HepG2 (cell line): Measurements from ENCODE around the gene ZNF691.

Experiments used
- ADNP ChIP-seq: sonication (generic); formaldehyde crosslinking; IDR thresholded peaks from 2 replicates; pipeline ENCODE4 v1.4.0; 2020; ENCODE audit warnings: missing genetic modification reagents
- CTCF ChIP-seq: sonication (generic); formaldehyde crosslinking; IDR thresholded peaks from 2 replicates; pipeline ENCODE4 v1.5.0; 2020; ENCODE audit warnings: mild to moderate bottlenecking, missing genetic modification reagents, moderate library complexity
- FOSL1 ChIP-seq: sonication (generic); formaldehyde crosslinking; IDR thresholded peaks from 2 replicates; pipeline ENCODE4 v1.9.0; 2021; ENCODE audit warnings: missing genetic modification reagents, borderline replicate concordance
- KAT7 ChIP-seq: IDR thresholded peaks from 2 replicates; pipeline ENCODE4 v1.6.1; 2018; ENCODE audit warnings: borderline replicate concordance, missing compliant biosample characterization
- MTA3 ChIP-seq: sonication (generic); formaldehyde crosslinking; IDR thresholded peaks from 2 replicates; pipeline ENCODE4 v1.4.0; 2020; ENCODE audit warnings: missing genetic modification reagents
- NFYC ChIP-seq: IDR thresholded peaks from 2 replicates; pipeline ENCODE4 v1.6.1; 2016; ENCODE audit warnings: missing genetic modification reagents, missing compliant biosample characterization
- PREB ChIP-seq: sonication (generic); formaldehyde crosslinking; IDR thresholded peaks from 2 replicates; pipeline ENCODE4 v1.4.0; 2020; ENCODE audit warnings: missing genetic modification reagents
- SMAD1 ChIP-seq: sonication (generic); formaldehyde crosslinking; IDR thresholded peaks from 2 replicates; pipeline ENCODE4 v1.4.0; 2020; ENCODE audit warnings: missing genetic modification reagents, low read depth, mild to moderate bottlenecking, borderline replicate concordance
- ZFP91 ChIP-seq: sonication (generic); formaldehyde crosslinking; IDR thresholded peaks from 2 replicates; pipeline ENCODE4 v1.9.0; 2022; ENCODE audit warnings: missing genetic modification reagents, mild to moderate bottlenecking, borderline replicate concordance
- ZKSCAN5 ChIP-seq: sonication (generic); formaldehyde crosslinking; IDR thresholded peaks from 2 replicates; pipeline ENCODE4 v1.5.1; 2020; ENCODE audit warnings: mild to moderate bottlenecking, missing genetic modification reagents
- ZNF263 ChIP-seq: sonication (generic); formaldehyde crosslinking; IDR thresholded peaks from 2 replicates; pipeline ENCODE4 v1.4.0; 2020; ENCODE audit warnings: missing genetic modification reagents

GRCh38 chr1:42821690-42822089, 24.7 kb upstream of the ZNF691 start:
- TF ChIP-seq SMAD1 (CRISPR knock-in tag) (no peak), MTA3 (no peak), ADNP (CRISPR knock-in tag) (no peak), NFYC (CRISPR knock-in tag) (no peak), CTCF (CRISPR knock-in tag) (no peak), ZFP91 (CRISPR knock-in tag) (no peak), ZNF263 (CRISPR knock-in tag) (no peak), KAT7 (CRISPR knock-in tag) (no peak), PREB (CRISPR knock-in tag) (no peak), ZKSCAN5 (CRISPR knock-in tag) (no peak), FOSL1 (CRISPR knock-in tag) (no peak)
